ENCODE results near the gene ZBTB20.

DNA sequence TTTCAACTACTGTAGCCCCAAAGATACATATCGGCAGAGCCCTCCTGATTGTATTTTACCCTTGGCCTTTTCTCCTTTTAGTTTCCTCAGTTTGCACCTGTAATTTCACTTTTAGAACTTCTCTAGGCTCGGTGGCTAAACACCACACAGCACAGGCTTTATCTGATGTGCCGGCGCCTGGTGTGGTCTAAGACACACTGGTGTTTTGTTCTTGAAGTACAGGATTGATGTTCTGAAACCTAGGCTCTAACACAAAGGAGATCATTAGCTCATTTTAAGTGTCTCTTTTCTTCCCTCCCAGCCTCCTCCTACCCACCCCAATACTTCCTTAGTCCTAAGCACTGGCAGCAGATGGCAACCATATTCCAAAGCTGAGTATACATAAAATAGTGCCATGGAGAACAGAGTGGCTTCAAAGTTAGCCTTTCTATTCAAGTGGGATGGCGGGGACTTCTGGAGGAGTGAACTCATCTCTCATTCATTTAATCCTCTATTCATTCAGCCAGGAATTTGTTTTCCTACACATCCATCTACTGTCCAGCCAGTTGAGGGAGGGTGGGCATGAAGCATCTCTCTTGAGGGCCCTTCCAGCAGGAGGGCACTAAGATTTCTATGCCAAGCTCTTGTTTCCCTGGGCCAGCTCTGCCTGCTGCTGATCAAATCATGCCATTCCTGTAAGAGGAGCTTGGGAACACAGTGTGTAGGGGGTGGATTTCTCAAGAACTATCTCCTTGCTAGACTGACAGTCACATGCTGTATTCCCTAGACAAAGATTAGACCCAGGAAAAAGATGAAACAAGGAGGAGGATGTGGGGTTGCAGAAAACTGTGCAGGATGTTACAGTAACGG, 782.1 kb downstream of the ZBTB20 start:
- TF ChIP-seq, protein P1, sequence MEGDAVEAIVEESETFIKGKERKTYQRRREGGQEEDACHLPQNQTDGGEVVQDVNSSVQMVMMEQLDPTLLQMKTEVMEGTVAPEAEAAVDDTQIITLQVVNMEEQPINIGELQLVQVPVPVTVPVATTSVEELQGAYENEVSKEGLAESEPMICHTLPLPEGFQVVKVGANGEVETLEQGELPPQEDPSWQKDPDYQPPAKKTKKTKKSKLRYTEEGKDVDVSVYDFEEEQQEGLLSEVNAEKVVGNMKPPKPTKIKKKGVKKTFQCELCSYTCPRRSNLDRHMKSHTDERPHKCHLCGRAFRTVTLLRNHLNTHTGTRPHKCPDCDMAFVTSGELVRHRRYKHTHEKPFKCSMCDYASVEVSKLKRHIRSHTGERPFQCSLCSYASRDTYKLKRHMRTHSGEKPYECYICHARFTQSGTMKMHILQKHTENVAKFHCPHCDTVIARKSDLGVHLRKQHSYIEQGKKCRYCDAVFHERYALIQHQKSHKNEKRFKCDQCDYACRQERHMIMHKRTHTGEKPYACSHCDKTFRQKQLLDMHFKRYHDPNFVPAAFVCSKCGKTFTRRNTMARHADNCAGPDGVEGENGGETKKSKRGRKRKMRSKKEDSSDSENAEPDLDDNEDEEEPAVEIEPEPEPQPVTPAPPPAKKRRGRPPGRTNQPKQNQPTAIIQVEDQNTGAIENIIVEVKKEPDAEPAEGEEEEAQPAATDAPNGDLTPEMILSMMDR (IDR thresholded peaks at IDR 0.05; ENCODE audit: borderline replicate concordance, extremely low read depth, low read length, poor library complexity, severe bottlenecking): no peak
- TF ChIP-seq EZH2 (IDR thresholded peaks at IDR 0.05; ENCODE audit: borderline replicate concordance, low read depth, low read length, severe bottlenecking): no peak

Measured in DND-41 (cell line).